K562 (cell line): ENCODE data around the gene FKBP11. TPM values are rescaled to one million over a fixed set of nuclear protein-coding genes. Genes with fewer than 3 reads are reported as not detected.

Experiments
- ATAC-seq: fragments of 200-7000 bp; cut with Tn5 transposase; 3 replicates; pipeline ENCODE4 v1.9.1; 2020; ENCODE audit warnings: moderate library complexity
- BruUV-seq: library from RNA; stranded (reverse); fragments of 400-500 nt; replicated peaks from 2 replicates; lab custom pipeline; 2021; lab: Mats Ljungman, UMichigan
- CTCF ChIA-PET: fragments of 300-600 bp; formaldehyde crosslinking; extraction: SDS; loops from one replicate; lab custom pipeline; 2021; ENCODE audit warnings: low intra/inter-chr PET ratio; lab: Yijun Ruan, JAX
- POLR2A ChIA-PET: fragments of 300-600, 350-650 bp; sonication (Branson Sonifier 250); formaldehyde crosslinking; extraction: SDS; loops from one replicate; lab custom pipeline; 2021; ENCODE audit warnings: antibody characterized with exemption, inconsistent platforms; lab: Yijun Ruan, JAX
- DNase-seq, 4 experiments: peaks; one replicate each; pipeline versions ENCODE4 v3.0.0 to v3.0.0-alpha.2; 2011 to 2018; ENCODE audit warnings: low spot score in 3 of 4, mixed read lengths in 3 of 4; ENCODE audit errors: extremely low read depth in 1 of 4
- FAIRE-seq: peaks from 2 replicates; lab custom pipeline; 2011; peaks lifted over from hg19 to GRCh38; lab: Jason Lieb, UNC
- H2AFZ ChIP-seq: 2 replicates; pipeline ENCODE4 v1.6.0; 2011; ENCODE audit warnings: low read depth, low read length, control low read depth, inconsistent platforms
- H3K27ac ChIP-seq: fragments of 200-600 bp; 3 replicates; pipeline ENCODE4 v1.8.0; 2011; ENCODE audit warnings: low read depth, mild to moderate bottlenecking, control low read depth, inconsistent platforms, low read length, moderate library complexity, mixed read lengths; ENCODE audit errors: extremely low read depth
- H3K27me3 ChIP-seq, 2 experiments: fragments of 300-600 bp in 1 of 2; 2 replicates in 1 of 2; 3 replicates in 1 of 2; pipeline versions ENCODE4 v1.6.0 to v1.8.0; 2011; ENCODE audit warnings: inconsistent platforms in 2 of 2, low read length in 2 of 2, mild to moderate bottlenecking in 1 of 2, mixed read lengths in 1 of 2, moderate library complexity in 1 of 2; ENCODE audit not compliant: control insufficient read depth in 2 of 2, insufficient read depth in 2 of 2
- H3K36me3 ChIP-seq: fragments of 300-600 bp; 3 replicates; pipeline ENCODE4 v1.8.0; 2011; ENCODE audit warnings: mild to moderate bottlenecking, low read length, inconsistent platforms; ENCODE audit not compliant: control insufficient read depth, insufficient read depth
- H3K4me1 ChIP-seq, 2 experiments: fragments of 200-600 bp in 1 of 2; replicated peaks in 1 of 2; 2 replicates in 1 of 2; 3 replicates in 1 of 2; pipeline versions ENCODE4 v1.5.1 to v1.8.0; 2011; ENCODE audit warnings: inconsistent platforms in 2 of 2, low read length in 2 of 2, mild to moderate bottlenecking in 1 of 2, mixed read lengths in 1 of 2, moderate library complexity in 1 of 2; ENCODE audit not compliant: control insufficient read depth in 2 of 2, insufficient read depth in 2 of 2
- H3K4me2 ChIP-seq: 2 replicates; pipeline ENCODE4 v1.6.1; 2011; ENCODE audit warnings: low read length, control low read depth, inconsistent platforms, mixed read lengths; ENCODE audit not compliant: insufficient read depth
- H3K4me3 ChIP-seq: fragments of 200-600 bp; sonication (generic), shearing (Covaris generic); 2 replicates; pipeline ENCODE4 v1.5.1; 2016; ENCODE audit warnings: control low read depth, inconsistent platforms
- H3K79me2 ChIP-seq: fragments of 200-600 bp; 3 replicates; pipeline ENCODE4 v1.8.0; 2011; ENCODE audit warnings: low read length, inconsistent platforms; ENCODE audit not compliant: control insufficient read depth, insufficient read depth
- H3K9ac ChIP-seq, 2 experiments: 2 replicates each; pipeline versions ENCODE4 v1.6.0 to v1.6.1; 2011; ENCODE audit warnings: low read depth in 2 of 2, low read length in 2 of 2, control low read depth in 1 of 2, inconsistent platforms in 1 of 2, mild to moderate bottlenecking in 1 of 2, mixed read lengths in 1 of 2; ENCODE audit not compliant: insufficient read depth in 1 of 2
- H3K9me1 ChIP-seq: one replicate; pipeline ENCODE4 v1.6.0; 2011; ENCODE audit warnings: inconsistent platforms, mild to moderate bottlenecking, low read length, moderate library complexity; ENCODE audit not compliant: control insufficient read depth, insufficient read depth
- H3K9me3 ChIP-seq: replicated peaks from 2 replicates; pipeline ENCODE4 v1.5.1; 2011; ENCODE audit warnings: low read depth, low read length, inconsistent platforms; ENCODE audit not compliant: control insufficient read depth, insufficient read depth
- H4K20me1 ChIP-seq: replicated peaks from 2 replicates; pipeline ENCODE4 v1.6.1; 2011; ENCODE audit warnings: low read length, inconsistent platforms, mixed read lengths; ENCODE audit not compliant: control insufficient read depth, insufficient read depth
- BRF2 ChIP-seq: IDR thresholded peaks from 3 replicates; pipeline ENCODE4 v1.6.1; 2011; ENCODE audit warnings: borderline replicate concordance, mild to moderate bottlenecking; ENCODE audit not compliant: insufficient read length, insufficient read depth
- CREM ChIP-seq: IDR thresholded peaks from 2 replicates; pipeline ENCODE4 v1.6.1; 2014; ENCODE audit warnings: antibody characterized with exemption, low read depth
- CTCFL ChIP-seq: IDR thresholded peaks from 2 replicates; pipeline ENCODE4 v1.6.1; 2011; ENCODE audit warnings: borderline replicate concordance, low read depth, mild to moderate bottlenecking, moderate library complexity, low read length; ENCODE audit not compliant: insufficient read depth, poor library complexity, severe bottlenecking
- GTF3C2 ChIP-seq: IDR thresholded peaks from 3 replicates; pipeline ENCODE4 v1.6.1; 2011; ENCODE audit warnings: borderline replicate concordance, mild to moderate bottlenecking, moderate library complexity; ENCODE audit not compliant: insufficient read length; ENCODE audit errors: extremely low read depth
- HNRNPLL ChIP-seq: fragments of 200-400 bp; formaldehyde crosslinking; IDR thresholded peaks from 2 replicates; pipeline ENCODE4 v1.6.1; 2017; ENCODE audit warnings: low read length, low read depth, mild to moderate bottlenecking; ENCODE audit not compliant: poor library complexity, severe bottlenecking
- TGIF2 ChIP-seq: sonication (generic); formaldehyde crosslinking; IDR thresholded peaks from 2 replicates; pipeline ENCODE4 v1.8.1; 2022; ENCODE audit warnings: mild to moderate bottlenecking, missing genetic modification reagents, moderate library complexity
- VEZF1 ChIP-seq: fragments of 200-800 bp; sonication (Bioruptor generic); IDR thresholded peaks from 2 replicates; pipeline ENCODE4 v1.6.1; 2017; ENCODE audit warnings: missing genetic modification characterization, missing compliant biosample characterization
- ZNF41 ChIP-seq: fragments of 250-450 bp; sonication (Bioruptor Pico); conservative IDR thresholded peaks from 2 replicates; pipeline ENCODE4 v1.4.0; 2020; ENCODE audit warnings: mild to moderate bottlenecking
- WGBS: fragments of 100-300 bp; shearing (Covaris generic); methylation state at CpG from one replicate; pipeline ENCODE4 v1.1.6; 2016; ENCODE audit warnings: low coverage, mixed read lengths; ENCODE audit not compliant: insufficient coverage; ENCODE audit errors: missing lambda C conversion rate; 5-methylcytosine and 5-hydroxymethylcytosine counted together
- in situ Hi-C: fragments of 300-500 bp; cut with MboI; formaldehyde crosslinking; loops from 4 replicates; pipeline ENCODE4 v1.15.0; 2018; ENCODE audit warnings: inconsistent platforms, mixed read lengths
- intact Hi-C: fragments of 100-400 bp; cut with micrococcal nuclease; formaldehyde crosslinking; loops from 2 replicates; pipeline ENCODE4 v1.14.2; 2022
- polyA plus RNA-seq, 8 experiments: library from polyadenylated mRNA; depleted of rRNA in 4 of 8; stranded (reverse) in 5 of 8; unstranded in 3 of 8; fragments of >200 nt; fragmentation: Nextera tagmentation in 2 of 8; fragmentation: Illumina TruSeq in 1 of 8; extraction: Ambion mirVana in 2 of 8; extraction: Trizol in 1 of 8; gene quantifications; 2 replicates each; pipeline versions ENCODE4 v1.2.1 to v1.2.3, GENCODE V29; 2011 to 2014; ENCODE audit warnings: inconsistent platforms in 1 of 8, missing spikeins in 1 of 8
- total RNA-seq, 7 experiments: library from RNA; depleted of rRNA in 6 of 7; stranded (reverse); fragments of >200 nt in 6 of 7; fragmentation: Illumina TruSeq in 2 of 7; extraction: Trizol in 2 of 7; gene quantifications; 2 replicates each; pipeline versions ENCODE4 v1.2.1 to v1.2.3, GENCODE V29; 2011 to 2021; ENCODE audit warnings: low replicate concordance in 1 of 7
- TF ChIP-seq, protein P1 (sequence below): sonication (generic); formaldehyde crosslinking; IDR thresholded peaks from 2 replicates; pipeline ENCODE4 v1.8.0; 2022; ENCODE audit warnings: missing genetic modification reagents, mild to moderate bottlenecking, moderate library complexity, borderline replicate concordance

The FKBP11 gene
- total and polyA plus RNA-seq, 9 of the 15 experiments (the other 6 are each of a cell fraction or from before 2014, with no cell fraction given): 1.6 to 8.2 (median 5.8) TPM

DNA sequence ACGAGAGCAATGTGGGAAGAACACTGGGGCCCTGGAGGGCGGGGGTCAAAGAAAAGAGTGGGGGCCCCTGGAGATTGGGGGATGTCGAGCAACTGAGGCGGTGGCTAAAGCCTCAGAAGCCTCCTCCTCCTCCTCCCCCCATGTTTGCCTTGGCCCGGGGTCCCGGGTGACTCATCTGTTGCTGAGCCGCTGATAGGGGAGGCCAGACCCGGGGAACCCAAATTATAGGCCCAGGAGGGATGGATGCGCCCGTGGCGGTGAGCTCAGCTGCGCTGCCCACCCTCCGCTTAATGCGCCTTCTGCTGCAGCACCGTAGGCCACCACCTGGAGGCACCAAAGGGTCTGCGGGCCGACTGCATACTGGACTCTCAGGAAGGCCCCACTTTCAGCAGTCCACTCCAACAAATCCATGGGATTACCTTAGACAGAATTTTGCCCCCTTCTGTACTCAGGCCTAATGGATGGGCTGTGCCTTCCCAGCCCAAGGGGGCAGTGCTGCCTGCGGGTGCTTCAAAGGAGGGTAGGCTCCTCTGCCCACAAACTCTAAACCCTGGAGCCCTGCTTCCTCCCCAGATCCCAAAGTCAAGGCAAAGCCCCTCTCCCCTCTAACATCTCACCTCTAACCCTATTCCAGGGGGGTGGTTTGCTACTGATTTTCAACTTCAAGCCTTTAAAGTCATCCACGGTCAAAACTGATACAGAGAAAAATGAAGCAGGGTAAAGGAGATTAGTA is 48.8 kb upstream of the FKBP11 start:
- in situ Hi-C loops: no loop called here
- ChIA-PET POLR2A (interaction anchor here (0.5 to 1.2 kb wide), 5 partner anchors 14 to 317 kb away, joined by 3 to 4 read pairs (median 3); no protein-coding TSS in a partner anchor), CTCF (interaction anchor here (1.4 kb wide), 1 partner anchor 22 kb away, joined by 4 read pairs; no protein-coding TSS in a partner anchor)
- no TSS peak for BruUV-seq
- Histone ChIP-seq H3K36me3 (no peaks in the 10 kb centered on the region), H3K79me2 (no peaks in the 10 kb centered on the region), H4K20me1 (no peaks in the 10 kb centered on the region; the same call in 1 of the 2 replicates), H3K4me2 (no peak overlapping the region; the same call in 1 of the 2 replicates), H3K4me1 (peaks cover 14 to 61% of the 10 kb centered on the region in 2 experiments; a peak in 4 of 5 replicates), H3K9ac (peak overlapping the region in 1 of 2 experiments; percentile 85; a peak in 1 of 4 replicates), H2AFZ (peak overlapping the region; percentile 77), H3K27me3 (peaks cover 9 to 14% of the 10 kb centered on the region in 2 experiments; a peak in 4 of 5 replicates), H3K4me3 (no peak overlapping the region), H3K9me1 (no peaks in the 10 kb centered on the region), H3K27ac (no peak overlapping the region), H3K9me3 (no peaks in the 10 kb centered on the region)
- FAIRE-seq (peak; percentile 69), ATAC-seq (peak; percentile 83), DNase-seq (peak; percentile 69 to 75 (median 72))
- intact Hi-C loops: loop anchor here (10.0 kb wide), 1 partner anchor 371 kb away; the partner anchor contains the start of gene DNAJC22
- 7% methylated on average over 15 of the region's 19 CpGs for WGBS
- TF ChIP-seq ZNF41 (CRISPR knock-in tag): no peak
- TF ChIP-seq CREM: peak; percentile 33; the same call in 1 of the 2 replicates
- peak; percentile 60 for TF ChIP-seq HNRNPLL
- TF ChIP-seq GTF3C2: no peak
- peak; percentile 45 for TF ChIP-seq CTCFL
- TF ChIP-seq, protein P1, sequence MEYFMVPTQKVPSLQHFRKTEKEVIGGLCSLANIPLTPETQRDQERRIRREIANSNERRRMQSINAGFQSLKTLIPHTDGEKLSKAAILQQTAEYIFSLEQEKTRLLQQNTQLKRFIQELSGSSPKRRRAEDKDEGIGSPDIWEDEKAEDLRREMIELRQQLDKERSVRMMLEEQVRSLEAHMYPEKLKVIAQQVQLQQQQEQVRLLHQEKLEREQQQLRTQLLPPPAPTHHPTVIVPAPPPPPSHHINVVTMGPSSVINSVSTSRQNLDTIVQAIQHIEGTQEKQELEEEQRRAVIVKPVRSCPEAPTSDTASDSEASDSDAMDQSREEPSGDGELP (CRISPR knock-in tag): peak; percentile 52
- TF ChIP-seq VEZF1 (CRISPR knock-in tag): 0 out of 2 replicates have a peak, but pooled peaks have one; percentile 29
- TF ChIP-seq TGIF2 (CRISPR knock-in tag): no peak
- TF ChIP-seq BRF2: no peak
